NCI-H1092 (cell line): ENCODE results near the gene WWC1.
"Not testable (repeated sequence)": the region's sequence is repeated elsewhere in the genome, so short reads cannot be mapped to it uniquely, and the experiment has no call there.

Experiments used
- DNase-seq: peaks from one replicate; lab custom pipeline; 2025; lab: John Stamatoyannopoulos, UW

The WWC1 gene

DNA sequence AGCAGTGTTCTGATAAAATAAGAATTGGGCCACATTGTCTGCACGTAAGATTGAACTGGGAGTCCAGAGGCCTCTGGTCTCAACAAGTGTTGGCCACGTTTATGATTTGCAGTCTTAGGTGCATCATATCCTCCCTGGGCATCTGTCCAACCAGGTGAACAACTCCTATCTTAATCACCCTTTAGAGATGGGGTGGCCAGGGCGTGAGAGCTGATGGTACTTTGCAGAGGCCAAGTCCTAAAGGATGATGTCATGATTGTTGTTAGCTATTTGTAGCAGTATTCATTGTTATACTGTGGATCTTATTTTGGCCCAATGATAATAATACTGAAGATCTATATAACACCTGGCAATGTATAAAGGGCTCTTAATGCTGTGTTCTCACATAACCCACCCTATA lies 121.6 kb downstream of the WWC1 start:
- DNase-seq = no peak

DNA sequence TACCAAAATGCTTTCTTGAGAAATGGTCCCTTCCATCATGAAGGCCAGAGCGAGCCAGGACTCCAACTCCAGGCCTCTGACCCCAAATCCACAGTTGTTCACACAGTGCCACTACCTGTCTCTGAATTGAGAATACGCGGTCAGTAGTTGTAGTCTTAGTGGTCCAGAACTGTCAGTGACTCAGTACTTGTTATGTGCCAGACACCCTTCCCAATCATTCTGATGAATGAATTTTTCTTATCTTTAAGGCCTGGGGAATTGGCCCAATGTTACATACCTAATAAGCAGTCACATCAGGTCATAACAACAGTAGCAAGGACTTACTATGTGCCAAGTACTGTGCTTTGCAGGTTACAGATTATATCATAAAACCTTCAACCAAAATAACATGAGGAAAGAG lies 122.2 kb downstream of the WWC1 start:
- no peak for DNase-seq

DNA sequence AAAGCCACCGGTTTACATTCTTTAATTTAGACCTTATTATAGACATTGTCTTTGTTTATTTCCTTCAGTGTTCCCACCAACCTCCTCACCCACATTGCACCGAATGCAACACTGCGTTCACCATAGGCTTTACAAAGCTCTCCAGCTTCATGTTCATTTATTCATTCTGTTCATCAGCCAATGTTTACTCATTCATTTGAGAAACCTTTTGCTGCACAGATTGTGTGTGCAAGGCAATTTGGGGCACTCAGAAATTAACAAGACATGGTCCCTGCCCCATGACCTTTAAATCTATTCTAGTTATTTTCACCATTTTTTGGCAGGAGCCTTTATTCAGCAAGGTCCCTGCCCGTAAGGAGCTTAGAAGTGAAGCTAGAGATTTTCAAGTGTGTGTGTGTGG lies 124.0 kb downstream of the WWC1 start:
- no peak for DNase-seq

DNA sequence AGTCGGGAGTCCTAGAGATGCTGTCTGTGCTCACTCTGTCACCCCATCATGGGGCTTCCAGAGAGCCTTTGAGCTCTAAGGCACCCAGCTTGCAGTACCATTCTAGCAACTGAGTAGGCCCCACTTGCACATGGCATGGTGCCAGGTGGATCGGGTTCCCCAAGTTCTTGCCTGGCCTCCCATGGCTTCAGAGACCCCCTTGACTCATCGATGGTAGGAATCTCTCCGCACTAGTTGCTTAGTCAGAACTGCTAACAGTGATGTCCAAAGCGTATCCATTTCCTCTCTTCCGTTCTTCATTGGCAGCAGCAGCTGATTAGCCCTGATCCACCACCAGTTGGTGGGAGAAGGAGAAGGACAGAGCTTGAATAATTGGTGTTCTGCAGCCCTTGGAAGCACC lies 124.5 kb downstream of the WWC1 start:
- DNase-seq = no peak

DNA sequence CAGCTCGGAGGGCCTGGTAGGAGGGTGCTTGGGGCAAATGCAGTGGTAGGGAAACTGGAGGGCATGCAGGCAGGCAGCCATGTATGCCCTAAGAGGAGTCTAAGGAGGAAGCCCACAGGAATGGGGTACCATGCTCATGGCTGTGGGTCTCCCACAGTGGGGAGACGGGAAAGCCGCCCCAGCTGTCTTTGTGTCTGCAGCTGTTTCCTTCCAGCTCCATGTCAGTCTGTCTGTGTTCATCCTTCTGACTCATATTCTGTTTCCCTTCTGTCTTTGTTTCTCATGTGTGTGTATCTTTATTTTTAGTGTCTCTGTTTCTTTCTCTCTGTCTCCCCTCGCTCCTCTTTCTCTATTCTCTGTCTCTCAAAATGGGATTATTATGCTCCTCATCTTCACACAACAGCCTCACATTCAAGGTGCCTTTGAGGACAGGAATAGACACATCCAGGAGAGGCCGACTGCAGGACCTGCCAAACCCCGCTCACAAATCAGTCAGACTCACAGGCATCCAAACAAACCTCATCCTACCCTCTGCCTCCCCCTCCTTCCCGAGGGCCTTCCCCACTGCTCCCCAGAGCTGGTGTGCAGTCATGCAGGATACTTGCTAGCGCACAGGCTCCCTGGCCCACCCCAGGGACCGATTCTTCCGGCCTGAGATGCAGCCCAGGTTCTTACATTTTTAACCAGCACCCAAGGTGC lies 126.4 kb downstream of the WWC1 start:
- no peak for DNase-seq

DNA sequence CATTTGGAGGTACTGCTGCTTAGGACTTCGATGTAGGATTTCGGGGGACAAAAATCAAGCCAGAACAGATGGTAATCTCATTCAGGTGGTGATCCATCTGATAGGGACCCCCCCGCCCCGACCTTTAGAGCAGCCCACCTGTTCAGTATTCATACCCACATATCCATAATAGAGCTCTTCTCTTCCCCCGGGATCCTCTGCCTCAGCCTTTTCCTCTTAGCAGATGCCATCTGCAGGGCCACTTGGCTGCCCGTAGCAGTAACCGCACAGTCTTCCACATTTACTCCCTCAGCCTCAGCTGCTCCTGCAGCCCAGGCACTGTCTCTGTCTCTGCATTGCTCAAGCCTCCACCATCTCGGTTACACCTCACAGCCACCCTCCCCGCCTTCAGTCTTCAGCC lies 129.0 kb downstream of the WWC1 start:
- DNase-seq = no peak

DNA sequence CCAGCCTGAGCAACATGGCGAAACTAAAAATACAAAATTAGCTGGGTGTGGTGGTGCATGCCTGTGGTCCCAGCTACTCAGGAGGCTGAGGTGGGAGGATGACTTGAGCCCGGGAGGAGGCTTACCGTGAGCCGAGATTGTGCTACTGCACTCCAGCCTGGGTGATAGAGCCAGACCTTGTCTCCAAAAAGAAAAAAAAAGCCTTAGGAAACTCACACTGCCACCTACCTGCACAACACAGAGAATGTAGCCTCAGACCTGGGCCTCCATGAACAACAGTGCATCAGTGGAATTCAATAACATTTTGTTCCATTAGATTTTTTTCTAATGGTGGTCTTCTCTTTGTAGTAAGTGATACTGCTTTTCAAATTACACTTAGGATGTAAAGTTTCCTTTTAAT lies 131.0 kb downstream of the WWC1 start:
- DNase-seq = no peak

DNA sequence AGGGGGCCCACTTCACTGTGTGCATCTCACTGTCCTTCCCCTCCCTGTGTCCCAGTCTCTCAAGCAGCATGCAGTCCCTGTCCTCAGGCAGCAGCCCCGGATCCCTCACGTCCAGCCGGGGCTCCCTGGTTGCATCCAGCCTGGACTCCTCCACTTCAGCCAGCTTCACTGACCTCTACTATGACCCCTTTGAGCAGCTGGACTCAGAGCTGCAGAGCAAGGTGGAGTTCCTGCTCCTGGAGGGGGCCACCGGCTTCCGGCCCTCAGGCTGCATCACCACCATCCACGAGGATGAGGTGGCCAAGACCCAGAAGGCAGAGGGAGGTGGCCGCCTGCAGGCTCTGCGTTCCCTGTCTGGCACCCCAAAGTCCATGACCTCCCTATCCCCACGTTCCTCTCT lies 132.0 kb downstream of the WWC1 start:
- no peak for DNase-seq

DNA sequence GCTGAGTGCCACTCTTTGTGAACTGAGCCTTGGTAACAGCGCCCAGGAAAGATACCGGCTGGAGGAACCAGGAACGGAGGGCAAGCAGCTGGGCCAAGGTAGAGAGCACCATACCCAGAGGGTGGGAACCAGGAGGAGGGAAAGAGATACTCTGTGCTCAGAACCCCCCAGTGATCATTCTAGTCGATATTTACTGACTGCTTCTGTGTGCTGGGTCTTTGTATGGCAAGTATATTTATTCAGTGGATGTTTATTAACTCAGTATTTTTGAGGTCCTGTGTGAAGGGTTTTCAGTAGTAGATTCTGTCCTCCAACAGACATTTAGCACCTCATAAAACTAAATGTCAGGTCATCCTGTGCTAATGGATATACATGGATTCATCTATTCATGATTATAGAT lies 132.5 kb downstream of the WWC1 start:
- no peak for DNase-seq

DNA sequence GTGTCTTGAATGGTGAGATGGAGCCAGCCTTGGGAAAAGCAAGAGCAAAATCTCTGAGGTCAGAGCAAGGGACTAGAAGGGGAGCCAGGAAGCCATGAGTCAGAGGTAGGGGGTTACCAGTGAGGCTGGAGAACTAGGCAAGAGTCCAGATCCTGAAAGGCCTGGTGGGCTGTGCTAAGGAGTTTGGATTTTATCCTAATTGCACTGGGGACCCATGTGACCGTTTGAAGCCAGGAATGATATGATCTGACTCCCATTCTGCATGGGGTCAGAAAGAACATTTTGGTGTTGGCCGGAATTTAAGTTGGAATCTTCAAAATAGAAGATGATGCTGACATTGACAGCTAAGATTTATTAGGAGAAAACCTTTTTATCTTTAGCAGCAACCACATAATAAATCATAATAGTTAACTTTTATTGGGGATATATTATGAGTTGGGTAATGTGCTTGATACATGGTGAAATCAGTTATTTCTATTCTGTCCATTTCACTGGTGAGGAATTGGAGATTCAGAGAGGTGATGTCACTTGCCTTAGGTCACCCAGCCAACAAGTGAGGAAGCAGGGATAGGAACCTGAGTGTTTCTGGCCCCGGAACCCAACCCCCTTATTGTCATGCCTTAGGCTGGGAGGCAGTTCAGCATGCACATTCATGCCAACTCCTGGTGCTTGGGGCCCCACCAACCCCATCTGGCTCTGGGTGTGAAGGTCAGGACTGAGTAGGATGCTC lies 133.3 kb downstream of the WWC1 start:
- DNase-seq = no peak

DNA sequence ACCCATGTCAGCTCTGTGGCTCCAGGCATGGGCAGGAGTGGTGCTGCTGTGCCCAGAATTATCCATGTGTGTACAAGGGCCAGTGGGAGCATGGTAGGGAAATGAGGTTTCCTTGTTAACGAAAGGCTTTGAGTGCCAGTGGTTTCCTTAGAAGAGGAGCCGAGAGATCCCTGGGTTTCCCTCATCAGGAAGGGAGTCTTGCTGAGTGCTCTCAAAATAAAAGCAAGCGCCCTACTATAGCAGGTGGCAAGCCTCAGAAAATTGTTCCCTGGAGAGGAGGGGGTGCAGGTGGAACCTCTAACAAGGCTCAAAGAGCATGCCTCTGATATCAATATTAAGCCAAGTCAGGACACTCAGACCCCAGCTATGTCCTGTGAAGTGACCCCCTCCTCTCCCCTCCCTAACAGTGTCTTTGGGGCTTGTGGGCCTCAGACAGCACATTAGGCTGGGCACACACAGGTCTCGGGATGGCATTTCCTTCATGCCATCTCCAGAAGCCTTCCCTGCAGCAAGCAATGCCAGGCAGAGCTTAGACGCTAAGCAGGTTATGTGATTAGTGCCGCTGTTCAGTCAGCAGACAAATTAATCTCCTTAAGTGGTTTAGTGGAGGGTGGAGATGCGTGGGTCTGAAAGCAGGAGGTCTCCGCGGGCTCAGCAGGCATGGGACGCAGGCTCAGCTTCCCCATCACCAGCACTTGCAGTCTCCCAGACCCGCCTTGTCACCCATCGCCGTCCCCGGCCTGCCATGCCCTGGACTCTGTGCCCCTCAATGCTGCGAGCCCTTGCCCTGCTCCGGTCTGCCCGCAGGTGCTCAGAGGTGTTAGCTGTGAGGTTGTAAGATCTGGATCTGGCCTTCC lies 134.8 kb downstream of the WWC1 start:
- no peak for DNase-seq

DNA sequence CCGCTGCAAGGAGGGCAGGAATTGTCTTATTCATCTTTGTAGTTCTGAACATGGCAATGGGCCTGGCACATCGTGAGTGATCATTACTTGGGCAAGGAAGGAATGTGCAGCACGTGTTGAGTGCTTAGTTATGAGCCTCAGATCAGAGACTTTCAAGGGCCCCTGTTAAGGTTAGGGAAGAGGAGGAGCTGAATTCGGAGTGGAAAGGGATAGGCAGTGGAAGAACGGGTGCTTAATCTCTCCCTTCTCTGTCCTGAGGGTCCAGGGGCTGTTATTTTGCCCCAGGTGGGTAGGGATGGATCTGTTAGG lies 135.4 kb downstream of the WWC1 start:
- no peak for DNase-seq

DNA sequence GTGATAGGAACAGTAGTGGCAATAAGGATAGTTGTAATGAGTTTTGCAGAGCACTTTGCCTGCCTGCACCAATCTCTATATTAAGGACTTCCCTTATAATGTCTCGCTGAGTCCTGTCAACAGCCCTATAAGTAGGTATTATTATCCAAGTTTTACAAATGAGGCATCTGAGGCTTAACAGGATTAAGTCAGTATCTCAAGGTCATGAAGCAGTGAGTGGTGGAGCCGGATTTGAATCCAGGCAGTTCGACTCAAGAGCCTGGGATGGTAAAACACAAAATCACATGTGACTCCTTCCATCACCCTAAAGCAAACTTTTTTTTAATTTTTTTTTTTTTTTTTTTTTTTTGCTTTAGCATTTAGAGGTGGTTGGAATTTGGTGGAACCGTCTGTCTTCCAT lies 135.8 kb downstream of the WWC1 start:
- no peak for DNase-seq

DNA sequence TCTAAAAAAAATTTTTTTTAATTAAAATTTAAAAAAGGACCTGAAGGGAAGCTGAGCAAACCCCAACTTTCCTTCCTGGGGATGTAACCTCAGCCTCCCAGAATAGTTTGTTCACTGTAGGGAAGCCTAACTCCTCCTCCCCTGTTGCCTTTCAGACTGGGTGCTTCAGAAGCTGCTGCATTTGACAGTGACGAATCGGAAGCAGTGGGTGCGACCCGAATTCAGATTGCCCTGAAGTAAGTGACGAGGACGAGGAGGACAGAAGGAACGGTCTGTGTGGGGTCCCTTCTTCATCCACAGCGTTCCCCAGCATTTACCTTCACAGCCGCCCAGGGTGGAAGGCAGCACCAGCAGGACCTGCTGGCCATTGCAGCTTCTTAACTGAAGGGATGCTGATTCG lies 137.1 kb downstream of the WWC1 start:
- DNase-seq = no peak

DNA sequence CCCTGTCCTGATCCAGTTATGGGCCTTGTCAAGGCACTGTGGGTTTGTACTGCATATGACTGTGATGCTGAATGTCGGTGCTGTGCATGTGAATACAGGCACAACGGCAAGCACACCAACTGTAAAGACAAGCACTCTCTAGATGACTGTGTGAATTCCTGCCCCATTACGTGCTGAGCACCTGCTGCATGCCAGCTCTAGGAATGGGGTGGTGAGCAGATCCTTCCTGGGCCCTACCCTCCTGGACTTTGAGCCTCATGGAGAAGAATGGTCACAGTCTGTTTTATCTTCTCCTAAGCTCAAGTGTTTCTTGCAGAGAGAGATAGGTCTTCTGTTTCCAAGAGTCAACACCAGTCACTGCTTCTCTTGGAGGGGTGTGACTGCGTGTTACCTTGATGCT lies 138.9 kb downstream of the WWC1 start:
- DNase-seq = no peak

DNA sequence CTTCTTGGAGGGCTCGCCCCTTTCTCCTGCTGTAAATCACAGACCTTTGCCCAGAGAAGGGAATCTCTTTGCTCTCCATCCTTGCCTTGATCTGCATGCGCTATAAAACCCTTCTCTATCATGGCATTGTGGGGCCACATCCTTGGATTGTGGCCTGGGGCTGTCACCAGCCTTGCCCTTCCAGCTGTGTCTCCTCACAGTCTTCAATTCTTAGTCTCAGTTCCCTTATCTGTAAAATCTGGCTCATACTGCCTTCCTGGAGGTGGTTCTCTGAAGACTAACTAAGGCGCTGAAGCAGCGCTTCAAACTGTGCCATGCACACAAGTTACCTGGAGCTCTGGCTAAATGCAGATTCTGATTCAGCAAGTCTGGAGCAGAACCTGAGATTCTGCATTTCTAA lies 141.5 kb downstream of the WWC1 start:
- DNase-seq = no peak

DNA sequence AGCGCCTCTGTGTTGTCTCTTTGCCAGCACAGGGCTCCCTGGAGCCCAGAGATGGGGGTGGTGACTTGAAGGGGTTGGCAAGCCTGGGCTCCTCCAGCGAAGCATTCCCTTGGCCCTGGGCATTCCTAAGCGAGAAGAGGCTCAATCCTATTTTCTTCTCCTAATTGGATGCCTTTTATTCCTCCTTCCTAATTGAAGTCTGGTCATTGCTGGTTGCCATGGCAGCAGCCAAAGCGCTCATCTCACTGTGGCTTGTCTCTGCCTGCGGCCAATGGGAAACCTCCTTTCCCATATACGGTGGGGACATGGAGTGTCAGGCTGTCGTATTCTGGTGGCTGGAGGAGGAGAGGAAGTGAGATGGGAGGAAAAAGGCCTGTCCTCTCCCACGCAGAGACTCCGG lies 142.6 kb downstream of the WWC1 start:
- no peak for DNase-seq

DNA sequence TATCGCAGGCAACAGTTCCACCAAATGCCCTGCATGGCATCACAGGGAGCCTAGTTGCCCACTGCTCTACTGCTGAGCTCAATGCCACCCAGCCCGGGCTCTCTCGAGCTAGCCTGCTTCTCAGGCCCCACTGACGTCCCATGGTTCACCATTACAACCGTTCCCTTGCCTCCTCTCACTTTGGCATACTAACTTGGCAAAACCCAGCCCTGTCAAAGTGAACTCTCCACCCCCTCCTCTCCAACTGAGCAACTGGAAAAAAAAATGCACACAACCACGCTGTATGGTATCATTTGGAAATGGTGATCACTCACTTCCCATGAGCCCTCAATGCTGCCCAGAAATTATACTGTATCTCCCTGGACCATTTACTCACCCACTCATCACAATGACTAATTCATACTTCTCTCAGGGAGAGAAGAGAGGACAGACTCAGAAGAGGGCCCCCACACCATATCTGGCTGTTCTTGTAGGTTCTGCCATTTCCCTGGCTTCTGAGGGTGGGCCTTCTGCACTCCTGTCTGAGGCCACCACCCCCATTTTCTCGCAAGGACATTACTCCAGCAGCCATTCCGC lies 143.4 kb downstream of the WWC1 start:
- DNase-seq = no peak

DNA sequence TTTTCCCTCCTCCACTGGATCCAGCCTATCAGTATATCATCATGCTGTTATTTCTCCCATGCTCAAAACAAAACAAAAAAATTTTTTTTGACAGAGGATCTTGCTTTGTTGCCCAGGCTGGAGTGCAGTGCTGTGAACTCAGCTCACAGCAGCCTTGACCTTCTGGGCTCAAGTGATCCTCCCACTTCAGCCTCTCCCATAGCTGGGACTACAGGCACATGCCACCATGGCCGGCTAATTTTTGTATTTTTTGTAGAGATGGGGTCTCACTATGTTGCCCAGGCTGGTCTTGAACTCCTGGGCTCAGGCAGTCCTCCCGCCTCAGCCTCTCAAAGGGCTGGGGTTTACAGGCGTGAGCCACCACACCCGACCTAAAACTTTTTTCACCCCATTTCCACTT lies 143.9 kb downstream of the WWC1 start:
- not testable (repeated sequence) for DNase-seq

DNA sequence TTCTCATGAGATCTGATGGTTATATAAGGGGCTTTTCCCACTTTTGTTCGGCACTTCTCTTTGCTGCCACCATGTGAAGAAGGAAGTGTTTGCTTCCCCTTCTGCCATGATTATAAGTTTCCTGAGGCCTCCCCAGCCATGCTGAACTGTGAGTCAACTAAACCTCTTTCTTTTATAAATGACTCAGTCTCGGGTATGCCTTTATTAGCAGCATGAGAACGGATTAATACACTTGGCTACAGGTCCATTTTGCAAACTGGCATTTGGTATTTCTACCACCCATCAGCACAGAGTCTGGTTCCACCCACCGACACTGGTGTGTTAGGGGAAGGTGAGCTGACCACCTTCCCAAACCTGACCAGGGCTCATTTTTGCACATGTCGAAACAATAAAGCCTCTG lies 146.9 kb downstream of the WWC1 start:
- no peak for DNase-seq

DNA sequence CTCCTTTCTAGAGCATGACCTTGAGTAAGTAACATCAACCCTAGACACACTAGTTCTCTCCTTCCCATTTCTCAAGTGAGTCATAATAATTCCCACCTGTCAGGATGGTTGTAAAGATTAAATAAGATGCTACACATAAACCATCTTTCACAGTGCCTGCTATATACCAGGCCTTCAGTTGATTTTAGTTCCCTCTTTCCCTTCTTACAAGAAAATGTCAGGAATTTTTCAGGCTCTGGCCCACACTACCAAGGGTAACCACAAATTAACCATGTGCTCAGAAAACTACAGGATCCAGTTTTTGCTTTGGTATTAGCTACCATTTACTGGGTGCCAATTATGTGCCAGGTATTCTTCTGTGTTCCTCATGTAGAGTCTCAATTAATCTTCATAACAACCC lies 152.1 kb downstream of the WWC1 start:
- no peak for DNase-seq

DNA sequence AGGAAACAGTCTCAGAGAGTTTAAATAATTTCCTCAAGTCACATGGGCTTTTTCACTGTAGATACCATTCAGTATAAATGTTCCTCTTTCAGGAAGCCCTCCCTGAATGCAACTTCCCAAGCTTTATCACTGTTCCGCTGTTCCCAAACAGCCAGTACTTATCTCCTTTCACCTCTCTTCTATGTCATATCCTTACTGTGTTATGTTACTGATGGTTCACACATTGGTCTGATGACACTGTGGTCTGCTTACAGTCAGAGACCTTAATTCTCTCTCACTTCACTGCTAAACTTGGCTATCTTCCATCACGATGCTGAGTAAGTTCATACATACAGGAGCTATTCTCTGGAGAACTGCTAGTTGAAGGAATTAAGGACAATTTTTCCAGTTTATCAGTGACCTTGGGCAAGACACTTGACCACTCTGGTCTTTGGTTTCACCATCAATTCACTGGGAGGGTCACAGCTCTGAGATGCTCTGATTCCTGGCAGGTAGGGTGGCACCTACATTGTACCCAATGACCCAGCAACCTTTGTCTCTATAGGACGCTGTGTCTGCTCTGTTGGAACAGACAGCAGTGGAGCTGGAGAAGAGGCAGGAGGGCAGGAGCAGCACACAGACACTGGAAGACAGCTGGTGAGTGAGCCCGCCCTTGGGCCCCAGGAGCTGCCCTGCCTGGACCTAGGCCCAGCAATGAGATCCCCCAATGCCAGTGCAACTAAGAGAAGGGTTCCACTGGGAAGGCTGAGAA lies 152.7 kb downstream of the WWC1 start:
- no peak for DNase-seq
